Measurements from ENCODE around the gene SPRR1B. TPM values are rescaled to one million over a fixed set of nuclear protein-coding genes. Genes with fewer than 3 reads are reported as not detected.

Gene SPRR1B
- total and polyA plus RNA-seq, 9 of the 15 experiments (the other 6 are each of a cell fraction or from before 2014, with no cell fraction given), result not detected

GRCh38 chr1:152986578-152986977 lies 44.4 kb upstream of the SPRR1B start:
- DNase-seq (ENCODE audit: extremely low read depth in 1 of 4, low spot score in 3 of 4) (no peak), ATAC-seq (no peak), FAIRE-seq (no peak)
- WGBS (ENCODE audit: insufficient coverage, low coverage, missing lambda C conversion rate), result 3% methylated on average over 2 of the region's 2 CpGs
- Histone ChIP-seq H3K4me1 (replicated peaks in 1 of 2; ENCODE audit: control insufficient read depth in 2 of 2, insufficient read depth in 2 of 2, low read length in 2 of 2) (no peaks in the 10 kb centered on the region), H4K20me1 (replicated peaks; ENCODE audit: control insufficient read depth, insufficient read depth, low read length) (no peaks in the 10 kb centered on the region), H3K79me2 (ENCODE audit: control insufficient read depth, insufficient read depth, low read length) (no peaks in the 10 kb centered on the region), H3K4me3 (no peak overlapping the region), H3K9ac (ENCODE audit: insufficient read depth in 1 of 2, low read depth in 2 of 2, low read length in 2 of 2) (no peak overlapping the region), H3K4me2 (ENCODE audit: insufficient read depth, low read length) (no peak overlapping the region), H3K27me3 (ENCODE audit: control insufficient read depth in 2 of 2, insufficient read depth in 2 of 2, low read length in 2 of 2) (peaks cover 0 to 10% of the 10 kb centered on the region in 2 experiments; a peak in 4 of 5 replicates), H3K9me3 (replicated peaks; ENCODE audit: control insufficient read depth, insufficient read depth, low read depth, low read length) (no peaks in the 10 kb centered on the region), H2AFZ (ENCODE audit: low read depth, low read length) (no peak overlapping the region), H3K36me3 (ENCODE audit: control insufficient read depth, insufficient read depth, low read length) (no peaks in the 10 kb centered on the region), H3K27ac (ENCODE audit: extremely low read depth, low read depth, low read length) (no peak overlapping the region), H3K9me1 (ENCODE audit: control insufficient read depth, insufficient read depth, low read length) (no peaks in the 10 kb centered on the region)
- in situ Hi-C loops (cut with MboI), result no loop called here
- CTCF ChIA-PET (ENCODE audit: low intra/inter-chr PET ratio), result no interaction called here
- POLR2A ChIA-PET, result no interaction called here
- no peak for TF ChIP-seq SIX5 (IDR thresholded peaks at IDR 0.05; ENCODE audit: borderline replicate concordance in 1 of 2, insufficient read depth in 1 of 2, low read depth in 1 of 2, low read length in 2 of 2)
- TF ChIP-seq ZNF316 (IDR thresholded peaks at IDR 0.05), result peak; percentile 76
- TF ChIP-seq ZNF584 (CRISPR knock-in tag; IDR thresholded peaks at IDR 0.05; ENCODE audit: low read depth), result no peak
- TF ChIP-seq, protein P1, sequence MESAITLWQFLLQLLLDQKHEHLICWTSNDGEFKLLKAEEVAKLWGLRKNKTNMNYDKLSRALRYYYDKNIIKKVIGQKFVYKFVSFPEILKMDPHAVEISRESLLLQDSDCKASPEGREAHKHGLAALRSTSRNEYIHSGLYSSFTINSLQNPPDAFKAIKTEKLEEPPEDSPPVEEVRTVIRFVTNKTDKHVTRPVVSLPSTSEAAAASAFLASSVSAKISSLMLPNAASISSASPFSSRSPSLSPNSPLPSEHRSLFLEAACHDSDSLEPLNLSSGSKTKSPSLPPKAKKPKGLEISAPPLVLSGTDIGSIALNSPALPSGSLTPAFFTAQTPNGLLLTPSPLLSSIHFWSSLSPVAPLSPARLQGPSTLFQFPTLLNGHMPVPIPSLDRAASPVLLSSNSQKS (CRISPR knock-in tag; IDR thresholded peaks at IDR 0.05), result no peak
- no peak for TF ChIP-seq NELFE (IDR thresholded peaks at IDR 0.05; ENCODE audit: insufficient read depth, insufficient read length)
- no peak for TF ChIP-seq LCOR (CRISPR knock-in tag; IDR thresholded peaks at IDR 0.05)
- TF ChIP-seq BRF1 (IDR thresholded peaks at IDR 0.05; ENCODE audit: borderline replicate concordance, extremely low read depth, insufficient read length), result no peak
- peak; percentile 26; the same call in 1 of the 2 replicates for TF ChIP-seq C11orf30 (IDR thresholded peaks at IDR 0.05; ENCODE audit: low read depth)
- no peak for TF ChIP-seq ERF (CRISPR knock-in tag; IDR thresholded peaks at IDR 0.05)
- no peak for TF ChIP-seq STAT5B (CRISPR knock-in tag; IDR thresholded peaks at IDR 0.05)
- TF ChIP-seq ARID3A (IDR thresholded peaks at IDR 0.05; ENCODE audit: borderline replicate concordance, low read depth, low read length), result no peak
- no peak for TF ChIP-seq MXI1 (IDR thresholded peaks at IDR 0.05; ENCODE audit: low read depth, low read length)
- TF ChIP-seq POLR2AphosphoS5 (IDR thresholded peaks at IDR 0.05; ENCODE audit: control insufficient read depth, insufficient read depth, low read depth, low read length), result no peak
- no TSS peak for BruUV-seq (replicated peaks)
- intact Hi-C loops (cut with micrococcal nuclease), result no loop called here
